Right ventricle myocardium superior (tissue), 1 donor: Measurements from ENCODE around the gene SRP54. TPM values are rescaled to one million over a fixed set of nuclear protein-coding genes. Genes with fewer than 3 reads are reported as not detected.

ENCODE experiments used
- total RNA-seq: library from RNA; stranded (reverse); fragmentation: NEBNext Ultra II Directional; extraction: Animal tissue kit (Norgen Biotek cat#: 25700); gene quantifications from one replicate; pipeline ENCODE4 v1.2.1, GENCODE V29; 2021
- donor health status: DM: no; HTN: yes; CAD: no; lungs with severe emphysema.

The SRP54 gene
- total RNA-seq, 1 donor from 2014 or later, result 26.4 TPM

Other genes with a start within 250 kb of the SRP54 start
- 4.6 TPM for gene BAZ1A, start 107.6 kb upstream of the SRP54 start, total RNA-seq
- gene FAM177A1, start 63.3 kb downstream of the SRP54 start, total RNA-seq, result 52.8 TPM
- 25.1 TPM for gene PPP2R3C, start 139.0 kb downstream of the SRP54 start, total RNA-seq
- gene PRORP, start 139.6 kb downstream of the SRP54 start, total RNA-seq, result 17.7 TPM